GM20000 (cell line): ENCODE measurements around the gene TOR4A.

Experiments used
- DNase-seq: peaks from one replicate; pipeline ENCODE4 v3.0.0; 2012; ENCODE audit warnings: low spot score
- CTCF ChIP-seq: IDR thresholded peaks from 2 replicates; pipeline ENCODE4 v1.5.1; 2012; ENCODE audit warnings: mild to moderate bottlenecking, control low read depth; ENCODE audit errors: extremely low read depth, missing control alignments

Gene TOR4A

GRCh38 chr9:137298401-137299202 is 21.1 kb downstream of the TOR4A start:
- TF ChIP-seq CTCF: no peak
- DNase-seq: no peak

- no peak for DNase-seq
- no peak for TF ChIP-seq CTCF
These were observed 21.7 kb downstream of the TOR4A start for GRCh38 chr9:137299203-137299565.

- TF ChIP-seq CTCF: no peak
These were observed 22.4 kb downstream of the TOR4A start for GRCh38 chr9:137299938-137300337.

GRCh38 chr9:137300567-137301080 is 23.1 kb downstream of the TOR4A start:
- DNase-seq: no peak
- TF ChIP-seq CTCF: no peak

More at GRCh38 chr9:137299938-137300337, 22.4 kb downstream of the TOR4A start:
- no peak for DNase-seq

- no peak for TF ChIP-seq CTCF
- DNase-seq: peak; percentile 80
These were observed 23.8 kb downstream of the TOR4A start for GRCh38 chr9:137301081-137301947.

GRCh38 chr9:137302118-137302448 is 24.6 kb downstream of the TOR4A start, which contains the start of gene NRARP:
NRARP (minus strand) TSS chr9:137302271; CDS start chr9:137301928, 343 bp downstream.
- DNase-seq: peak; percentile 99
- peak; percentile 11 for TF ChIP-seq CTCF
